VCaP (cell line): ENCODE measurements around the gene NOS1AP.

Experiments used
- H3K27ac ChIP-seq: fragments of 450-650 bp; 2 replicates; pipeline ENCODE4 v1.5.1; 2017
- TF ChIP-seq, protein P1 (sequence below): fragments of 450-650 bp; conservative IDR thresholded peaks from 2 replicates; pipeline ENCODE4 v1.5.1; 2017; ENCODE audit warnings: mild to moderate bottlenecking, moderate library complexity

Gene NOS1AP

DNA sequence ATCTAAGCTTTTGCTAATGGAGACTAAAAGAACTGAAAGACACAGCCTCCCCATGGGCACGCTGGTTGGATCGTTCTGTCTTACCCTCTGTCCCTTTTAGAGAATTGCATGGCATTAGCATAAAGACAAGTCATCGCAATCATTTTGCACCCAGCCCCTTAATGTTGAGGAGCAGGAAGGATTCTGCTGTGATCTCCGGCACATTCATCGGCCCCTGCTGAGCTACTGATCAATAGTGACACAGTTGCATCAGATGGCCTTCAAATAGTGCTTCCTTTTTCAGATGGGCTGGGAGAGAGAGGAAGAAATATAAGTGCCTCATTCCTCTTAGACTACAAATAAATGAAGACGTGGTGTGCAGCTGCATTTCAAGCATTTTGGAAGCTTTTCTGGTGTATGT is 75.4 kb downstream of the NOS1AP start:
- TF ChIP-seq, protein P1, sequence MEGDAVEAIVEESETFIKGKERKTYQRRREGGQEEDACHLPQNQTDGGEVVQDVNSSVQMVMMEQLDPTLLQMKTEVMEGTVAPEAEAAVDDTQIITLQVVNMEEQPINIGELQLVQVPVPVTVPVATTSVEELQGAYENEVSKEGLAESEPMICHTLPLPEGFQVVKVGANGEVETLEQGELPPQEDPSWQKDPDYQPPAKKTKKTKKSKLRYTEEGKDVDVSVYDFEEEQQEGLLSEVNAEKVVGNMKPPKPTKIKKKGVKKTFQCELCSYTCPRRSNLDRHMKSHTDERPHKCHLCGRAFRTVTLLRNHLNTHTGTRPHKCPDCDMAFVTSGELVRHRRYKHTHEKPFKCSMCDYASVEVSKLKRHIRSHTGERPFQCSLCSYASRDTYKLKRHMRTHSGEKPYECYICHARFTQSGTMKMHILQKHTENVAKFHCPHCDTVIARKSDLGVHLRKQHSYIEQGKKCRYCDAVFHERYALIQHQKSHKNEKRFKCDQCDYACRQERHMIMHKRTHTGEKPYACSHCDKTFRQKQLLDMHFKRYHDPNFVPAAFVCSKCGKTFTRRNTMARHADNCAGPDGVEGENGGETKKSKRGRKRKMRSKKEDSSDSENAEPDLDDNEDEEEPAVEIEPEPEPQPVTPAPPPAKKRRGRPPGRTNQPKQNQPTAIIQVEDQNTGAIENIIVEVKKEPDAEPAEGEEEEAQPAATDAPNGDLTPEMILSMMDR = no peak
- H3K27ac ChIP-seq = peak overlapping the region; percentile 29

GRCh38 chr1:162145280-162145965 is 75.9 kb downstream of the NOS1AP start:
- TF ChIP-seq, protein P1 = no peak
- H3K27ac ChIP-seq = peak overlapping the region; percentile 21; the same call in 1 of the 2 replicates

DNA sequence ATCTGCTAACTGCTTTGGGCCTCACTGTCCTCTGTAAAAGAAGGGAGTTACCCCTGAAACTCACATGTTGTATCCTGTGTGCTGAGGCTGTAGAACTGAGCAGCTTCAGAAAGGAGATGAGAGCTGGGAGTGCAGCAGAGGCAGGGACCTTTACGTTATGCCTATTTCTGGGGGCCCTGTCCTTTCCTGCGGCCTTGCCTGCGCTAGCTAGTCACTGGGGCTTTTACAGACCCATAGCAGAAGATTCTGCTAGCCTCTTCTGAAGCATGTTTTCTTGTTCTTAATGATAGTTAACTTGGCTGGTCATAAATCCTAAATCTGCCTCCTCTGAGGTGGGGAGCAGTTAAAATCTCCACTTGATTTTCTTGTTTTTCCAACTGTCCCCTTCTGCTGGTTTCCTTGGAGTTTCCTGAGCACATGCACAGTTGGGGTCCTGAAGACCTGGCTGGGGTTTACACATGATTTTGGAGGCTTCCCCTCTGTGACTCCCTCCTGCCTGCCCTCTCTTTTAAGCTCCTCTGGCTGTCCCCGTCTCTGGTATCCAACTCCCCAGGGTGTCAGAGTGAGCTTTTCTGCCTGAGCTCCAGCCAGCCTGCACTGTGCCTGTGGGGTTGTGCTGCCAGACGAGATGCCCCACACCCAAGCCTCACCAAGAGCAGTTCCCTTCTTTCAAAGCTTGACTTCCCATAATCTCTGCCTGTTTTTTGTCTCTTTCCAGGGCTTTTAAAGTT is 76.6 kb downstream of the NOS1AP start:
- peak overlapping the region; percentile 21; the same call in 1 of the 2 replicates for H3K27ac ChIP-seq
- TF ChIP-seq, protein P1 = no peak

GRCh38 chr1:162147760-162148159 is 78.3 kb downstream of the NOS1AP start:
- TF ChIP-seq, protein P1 = peak; percentile 19; the same call in 1 of the 2 replicates
- H3K27ac ChIP-seq = peak overlapping the region; percentile 28; the same call in 1 of the 2 replicates

- no peak overlapping the region for H3K27ac ChIP-seq
- TF ChIP-seq, protein P1 = no peak
These were observed 80.6 kb downstream of the NOS1AP start for GRCh38 chr1:162150112-162150511.

DNA sequence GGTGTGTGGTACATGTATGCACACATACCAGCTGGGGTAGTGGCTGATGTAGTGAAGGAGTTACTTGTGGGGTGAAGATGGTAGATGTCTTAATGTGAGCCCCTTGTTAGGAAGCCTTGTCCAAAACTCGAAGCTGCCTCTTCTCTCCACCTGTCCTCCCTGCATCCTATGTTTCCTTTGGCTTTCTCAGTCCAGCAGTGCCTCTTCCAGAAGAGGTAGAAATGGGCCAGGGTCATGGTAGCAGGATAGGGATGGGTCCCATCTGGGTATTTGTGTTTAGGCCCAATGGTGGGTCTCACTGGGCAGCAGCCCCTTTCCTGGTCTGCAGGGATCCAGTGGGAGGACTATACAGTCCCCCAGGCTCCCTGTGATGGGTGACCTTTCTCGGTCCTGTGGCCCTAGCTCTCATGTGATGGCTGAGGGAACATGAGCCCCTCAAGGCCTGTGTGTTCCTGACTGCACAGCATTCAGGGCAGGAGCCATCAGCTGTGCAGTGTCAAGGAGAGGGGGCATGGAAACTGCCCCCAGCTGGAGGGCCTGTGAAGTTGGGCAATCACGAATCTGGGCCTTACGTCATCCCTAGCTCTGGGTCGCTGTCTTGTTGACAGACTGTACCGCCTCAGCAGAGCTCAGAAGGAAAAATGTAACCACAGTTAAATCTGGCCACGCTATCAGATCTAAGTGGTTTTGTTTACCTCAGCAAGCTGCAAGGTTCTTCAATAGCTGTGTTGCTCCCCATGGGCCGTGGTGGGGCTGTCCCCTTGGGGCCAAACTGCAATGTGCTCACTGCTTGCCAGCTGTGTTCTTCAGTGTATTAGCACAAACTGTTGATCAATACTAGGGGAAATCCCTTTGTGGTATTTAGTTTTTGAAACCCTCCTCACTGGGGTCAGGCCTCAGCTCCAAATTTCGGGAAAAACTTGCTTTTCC is 82.7 kb downstream of the NOS1AP start:
- TF ChIP-seq, protein P1 = no peak
- no peak overlapping the region for H3K27ac ChIP-seq

- H3K27ac ChIP-seq = no peak overlapping the region
- TF ChIP-seq, protein P1 = no peak
These were observed 83.9 kb downstream of the NOS1AP start for GRCh38 chr1:162153374-162153773.
